ENCODE data around the gene OXSR1. TPM values are rescaled to one million over a fixed set of nuclear protein-coding genes. Genes with fewer than 3 reads are reported as not detected.

OXSR1 gene
- total and polyA plus RNA-seq, 2 experiments from 2014 or later, result 16.0 to 41.1 TPM

- TF ChIP-seq ZNF462 (CRISPR knock-in tag; IDR thresholded peaks at IDR 0.05), result no peak
- no peak for TF ChIP-seq JUNB (IDR thresholded peaks at IDR 0.05; ENCODE audit: unreplicated experiment)
- no peak for TF ChIP-seq ETS1 (IDR thresholded peaks at IDR 0.05)
- TF ChIP-seq CTCF (conservative IDR thresholded peaks at IDR 0.05; ENCODE audit: low read depth in 2 of 2), result no peak
These were observed 55.7 kb downstream of the OXSR1 start (continued) for GRCh38 chr3:38221005-38221404.

- Mint-ChIP-seq H3K9me3 (no peaks in the 10 kb centered on the region), H3K4me3 (no peak overlapping the region), H3K27ac (no peak overlapping the region; the same call in 1 of the 2 replicates), H3K36me3 (ENCODE audit: low read depth) (peaks cover 17% of the 10 kb centered on the region; the same call in 2 of the 3 replicates), H3K4me1 (no peaks in the 10 kb centered on the region), H3K27me3 (ENCODE audit: insufficient read depth, low read depth, poor library complexity) (no peaks in the 10 kb centered on the region)
- H3K4me2 ChIP-seq, result no peak overlapping the region
- DNase-seq (ENCODE audit: low spot score) (no peak), ATAC-seq (no peak)
- no peak overlapping the region for H3K27ac ChIP-seq (ENCODE audit: low read depth)
- H3K27me3 ChIP-seq (ENCODE audit: insufficient read depth), result no peaks in the 10 kb centered on the region
- H3K9me2 ChIP-seq (ENCODE audit: insufficient read depth), result no peaks in the 10 kb centered on the region
- no peak overlapping the region for H2AFZ ChIP-seq
- H3K79me2 ChIP-seq (replicated peaks; ENCODE audit: insufficient read depth), result peaks cover 3% of the 10 kb centered on the region; the same call in 1 of the 2 replicates
- no peak overlapping the region for H3K4me3 ChIP-seq
- H3K4me1 ChIP-seq (ENCODE audit: insufficient read depth), result no peaks in the 10 kb centered on the region
- peaks cover 5% of the 10 kb centered on the region; the same call in 1 of the 2 replicates for H4K20me1 ChIP-seq (replicated peaks; ENCODE audit: insufficient read depth)
- no peaks in the 10 kb centered on the region for H3F3A ChIP-seq (replicated peaks; ENCODE audit: low read depth)
- H3K36me3 ChIP-seq (ENCODE audit: insufficient read depth), result no peaks in the 10 kb centered on the region; the same call in 1 of the 2 replicates
- TF ChIP-seq EZH2phosphoT487 (IDR thresholded peaks at IDR 0.05; ENCODE audit: unreplicated experiment), result no peak
- TF ChIP-seq ETS1 (IDR thresholded peaks at IDR 0.05), result no peak
- no peak for TF ChIP-seq ZNF114 (CRISPR knock-in tag; IDR thresholded peaks at IDR 0.05)
- no peak for TF ChIP-seq STAT1 (IDR thresholded peaks at IDR 0.05; ENCODE audit: unreplicated experiment)
- TF ChIP-seq REST (IDR thresholded peaks at IDR 0.05; ENCODE audit: unreplicated experiment), result no peak
These were observed 56.8 kb downstream of the OXSR1 start for GRCh38 chr3:38222032-38222634.
